DOHH2 (cell line): ENCODE results near the gene COA3.

Experiments
- EZH2phosphoT487 ChIP-seq: fragments of 200-600 bp; sonication (generic); IDR thresholded peaks from 2 replicates; pipeline ENCODE4 v1.6.1; 2017; ENCODE audit warnings: borderline replicate concordance, mild to moderate bottlenecking, antibody characterized with exemption, low read length, moderate library complexity, mixed read lengths
- TF ChIP-seq, protein P1 (sequence below): fragments of 200-600 bp; sonication (generic); IDR thresholded peaks from one replicate; pipeline ENCODE4 v1.5.1; 2014; ENCODE audit warnings: antibody characterized with exemption, mild to moderate bottlenecking, low read depth, low read length; ENCODE audit not compliant: poor library complexity, severe bottlenecking

- TF ChIP-seq EZH2phosphoT487: no peak
- TF ChIP-seq, protein P1, sequence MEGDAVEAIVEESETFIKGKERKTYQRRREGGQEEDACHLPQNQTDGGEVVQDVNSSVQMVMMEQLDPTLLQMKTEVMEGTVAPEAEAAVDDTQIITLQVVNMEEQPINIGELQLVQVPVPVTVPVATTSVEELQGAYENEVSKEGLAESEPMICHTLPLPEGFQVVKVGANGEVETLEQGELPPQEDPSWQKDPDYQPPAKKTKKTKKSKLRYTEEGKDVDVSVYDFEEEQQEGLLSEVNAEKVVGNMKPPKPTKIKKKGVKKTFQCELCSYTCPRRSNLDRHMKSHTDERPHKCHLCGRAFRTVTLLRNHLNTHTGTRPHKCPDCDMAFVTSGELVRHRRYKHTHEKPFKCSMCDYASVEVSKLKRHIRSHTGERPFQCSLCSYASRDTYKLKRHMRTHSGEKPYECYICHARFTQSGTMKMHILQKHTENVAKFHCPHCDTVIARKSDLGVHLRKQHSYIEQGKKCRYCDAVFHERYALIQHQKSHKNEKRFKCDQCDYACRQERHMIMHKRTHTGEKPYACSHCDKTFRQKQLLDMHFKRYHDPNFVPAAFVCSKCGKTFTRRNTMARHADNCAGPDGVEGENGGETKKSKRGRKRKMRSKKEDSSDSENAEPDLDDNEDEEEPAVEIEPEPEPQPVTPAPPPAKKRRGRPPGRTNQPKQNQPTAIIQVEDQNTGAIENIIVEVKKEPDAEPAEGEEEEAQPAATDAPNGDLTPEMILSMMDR: no peak
Measured at GRCh38 chr17:42795465-42795864, 3.0 kb downstream of the COA3 start.
